Suprapubic skin (tissue), 4 donors: ENCODE data around the gene SHISA8. TPM values are rescaled to one million over a fixed set of nuclear protein-coding genes. Genes with fewer than 3 reads are reported as not detected.

ENCODE experiments used
- DNase-seq, 2 donors: peaks; one replicate each; pipeline ENCODE4 v3.0.0-alpha.2; 2019; ENCODE audit warnings: low spot score in 2 of 2
- H3K27ac ChIP-seq: fragments of 200-600 bp; sonication (generic); one replicate; pipeline ENCODE4 v1.5.1; 2019
- H3K27me3 ChIP-seq: fragments of 200-600 bp; sonication (generic); one replicate; pipeline ENCODE4 v1.5.1; 2019
- H3K36me3 ChIP-seq: fragments of 200-600 bp; sonication (generic); one replicate; pipeline ENCODE4 v1.5.1; 2019
- H3K4me1 ChIP-seq: fragments of 200-600 bp; sonication (generic); one replicate; pipeline ENCODE4 v1.5.1; 2019
- H3K4me3 ChIP-seq: fragments of 200-600 bp; sonication (generic); one replicate; pipeline ENCODE4 v1.5.1; 2019; ENCODE audit warnings: mild to moderate bottlenecking
- H3K9me3 ChIP-seq: fragments of 200-600 bp; sonication (generic); one replicate; pipeline ENCODE4 v1.5.1; 2019
- CTCF ChIP-seq, 2 donors: fragments of 200-600 bp in 1 of 2; fragments of 450-650 bp in 1 of 2; sonication (generic) in 1 of 2; IDR thresholded peaks; one replicate each; pipeline ENCODE4 v1.5.1; 2016 to 2019; ENCODE audit warnings: antibody characterized with exemption in 2 of 2, mild to moderate bottlenecking in 1 of 2, moderate library complexity in 1 of 2
- EP300 ChIP-seq: sonication (generic); formaldehyde crosslinking; IDR thresholded peaks from one replicate; pipeline ENCODE4 v1.6.1; 2017; ENCODE audit warnings: antibody characterized with exemption
- POLR2A ChIP-seq, 2 donors: fragments of 450-650 bp; IDR thresholded peaks; one replicate each; pipeline ENCODE4 v1.6.1; 2017; ENCODE audit warnings: antibody characterized with exemption in 2 of 2, mild to moderate bottlenecking in 2 of 2, moderate library complexity in 2 of 2
- POLR2AphosphoS5 ChIP-seq, 3 donors: sonication (generic); formaldehyde crosslinking; IDR thresholded peaks; one replicate each; pipeline ENCODE4 v1.6.1; 2017; ENCODE audit warnings: antibody characterized with exemption in 3 of 3
- WGBS: methylation state at CpG from one replicate; pipeline ENCODE4 v1.1.5; 2018; 5-methylcytosine and 5-hydroxymethylcytosine counted together
- total RNA-seq, 4 donors: library from RNA; depleted of rRNA; stranded (reverse); fragments of >200 nt; gene quantifications; one replicate each; pipeline ENCODE4 v1.1.0, GENCODE V29; 2016

Gene SHISA8
- total RNA-seq, 4 donors from 2014 or later: not detected

GRCh38 chr22:41936894-41937169, 22.0 kb upstream of the SHISA8 start:
- Histone ChIP-seq H3K27me3 (no peaks in the 10 kb centered on the region), H3K36me3 (no peaks in the 10 kb centered on the region), H3K9me3 (no peaks in the 10 kb centered on the region), H3K4me3 (no peak overlapping the region), H3K27ac (no peak overlapping the region), H3K4me1 (peaks cover 17% of the 10 kb centered on the region)
- no peak for DNase-seq
- WGBS: 100% methylated on average over 1 of the region's 2 CpGs
- TF ChIP-seq CTCF (IDR thresholded peaks at IDR 0.05): no peak
- no peak for TF ChIP-seq EP300

- WGBS: 96% methylated on average over 9 of the region's 9 CpGs
- Histone ChIP-seq H3K9me3 (no peaks in the 10 kb centered on the region), H3K4me3 (no peak overlapping the region), H3K27me3 (no peaks in the 10 kb centered on the region), H3K27ac (no peak overlapping the region), H3K36me3 (no peaks in the 10 kb centered on the region), H3K4me1 (peaks cover 7% of the 10 kb centered on the region)
- no peak for DNase-seq
- no peak for TF ChIP-seq POLR2AphosphoS5 (IDR thresholded peaks at IDR 0.05)
- TF ChIP-seq CTCF (IDR thresholded peaks at IDR 0.05): no peak
- no peak for TF ChIP-seq POLR2A (IDR thresholded peaks at IDR 0.05)
- TF ChIP-seq EP300: no peak
Observed at GRCh38 chr22:41935509-41935908, 20.6 kb upstream of the SHISA8 start.

GRCh38 chr22:41935015-41935351, 20.1 kb upstream of the SHISA8 start:
- H3K4me1 ChIP-seq: peaks cover 3% of the 10 kb centered on the region
- 80% methylated on average over 1 of the region's 4 CpGs for WGBS
- H3K27ac ChIP-seq: no peak overlapping the region
- no peak for DNase-seq
- H3K27me3 ChIP-seq: no peaks in the 10 kb centered on the region
- TF ChIP-seq EP300: no peak
- TF ChIP-seq POLR2AphosphoS5 (IDR thresholded peaks at IDR 0.05): no peak
- no peak for TF ChIP-seq CTCF (IDR thresholded peaks at IDR 0.05)
- TF ChIP-seq POLR2A (IDR thresholded peaks at IDR 0.05): no peak
- no peak overlapping the region for H3K4me3 ChIP-seq
- no peaks in the 10 kb centered on the region for H3K9me3 ChIP-seq
- H3K36me3 ChIP-seq: no peaks in the 10 kb centered on the region

GRCh38 chr22:41934284-41935014, 19.6 kb upstream of the SHISA8 start:
- no peaks in the 10 kb centered on the region for H3K4me1 ChIP-seq
- DNase-seq: no peak
- no peaks in the 10 kb centered on the region for H3K36me3 ChIP-seq
- H3K4me3 ChIP-seq: no peak overlapping the region
- no peak for TF ChIP-seq POLR2A (IDR thresholded peaks at IDR 0.05)
- TF ChIP-seq CTCF (IDR thresholded peaks at IDR 0.05): no peak
- TF ChIP-seq POLR2AphosphoS5 (IDR thresholded peaks at IDR 0.05): no peak
- TF ChIP-seq EP300: no peak
- H3K9me3 ChIP-seq: no peaks in the 10 kb centered on the region
- H3K27me3 ChIP-seq: no peaks in the 10 kb centered on the region
- 92% methylated on average over 17 of the region's 17 CpGs for WGBS
- no peak overlapping the region for H3K27ac ChIP-seq

GRCh38 chr22:41933411-41934177, 18.7 kb upstream of the SHISA8 start:
- Histone ChIP-seq H3K4me3 (no peak overlapping the region), H3K9me3 (no peaks in the 10 kb centered on the region), H3K27ac (no peak overlapping the region), H3K36me3 (no peaks in the 10 kb centered on the region), H3K27me3 (no peaks in the 10 kb centered on the region), H3K4me1 (no peaks in the 10 kb centered on the region)
- TF ChIP-seq POLR2AphosphoS5 (IDR thresholded peaks at IDR 0.05) (no peak), EP300 (no peak), POLR2A (IDR thresholded peaks at IDR 0.05) (no peak), CTCF (IDR thresholded peaks at IDR 0.05) (no peak)
- 80% methylated on average over 7 of the region's 16 CpGs for WGBS
- DNase-seq: no peak
